SK-N-SH (cell line): ENCODE results near the gene EXOC6B.

Experiments used
- NFIC ChIP-seq: IDR thresholded peaks from 2 replicates; pipeline ENCODE4 v1.4.0; 2012; ENCODE audit warnings: borderline replicate concordance
- POLR2AphosphoS5 ChIP-seq: IDR thresholded peaks from 2 replicates; pipeline ENCODE4 v1.6.1; 2012; ENCODE audit warnings: low read depth, low read length
- RCOR1 ChIP-seq: fragments of 150-350 bp; IDR thresholded peaks from 2 replicates; pipeline ENCODE4 v1.6.1; 2017; ENCODE audit warnings: antibody characterized with exemption, low read length
- YY1 ChIP-seq: IDR thresholded peaks from 2 replicates; pipeline ENCODE4 v1.4.0; 2012; ENCODE audit warnings: low read depth, mild to moderate bottlenecking
- TF ChIP-seq, protein P1 (sequence below): fragments of 200-600 bp; sonication (generic); IDR thresholded peaks from 2 replicates; pipeline ENCODE4 v1.6.1; 2017; ENCODE audit warnings: antibody characterized with exemption, mild to moderate bottlenecking, moderate library complexity

DNA sequence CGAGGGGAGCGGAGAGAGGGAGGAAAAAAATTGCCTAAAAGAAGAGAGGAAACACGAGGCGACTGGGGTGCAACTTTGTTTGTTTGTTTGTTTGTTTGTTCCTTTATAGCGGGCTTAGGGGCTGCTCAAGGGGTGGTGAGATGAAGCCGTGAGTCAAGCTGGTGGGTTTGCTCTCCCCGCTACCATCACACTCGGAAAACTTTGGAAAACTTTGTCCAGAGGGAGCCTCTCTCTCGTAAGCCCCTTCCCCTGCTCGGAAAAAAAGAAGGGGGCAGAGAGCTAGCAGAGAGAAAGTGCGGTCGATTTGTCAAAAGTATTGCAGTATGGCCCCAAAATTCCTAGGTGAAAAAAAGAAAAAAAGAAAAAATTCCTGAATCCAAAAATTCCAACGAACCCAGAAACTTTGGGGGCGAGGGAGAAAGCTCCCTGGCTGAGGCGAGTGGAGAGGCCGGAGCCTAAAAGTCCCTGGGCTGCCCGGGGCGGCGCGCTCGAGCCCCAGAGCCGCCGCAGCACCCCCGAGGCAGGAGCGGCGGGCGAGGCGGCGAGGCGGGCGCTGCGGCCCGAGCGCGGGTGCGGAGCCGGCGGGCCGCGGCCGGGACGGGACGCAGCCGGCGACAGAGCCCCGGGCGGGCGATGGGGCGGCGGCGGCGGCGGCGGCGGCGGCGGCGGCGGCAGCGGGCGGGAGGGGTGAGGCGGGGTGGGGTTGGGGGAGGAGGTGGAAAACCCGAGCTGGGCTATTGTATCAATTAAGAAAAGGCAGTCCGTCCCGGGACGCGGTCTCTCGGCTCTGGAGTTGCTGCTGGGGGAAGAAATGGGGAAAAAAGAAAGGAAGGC lies 677.6 kb downstream of the EXOC6B start:
- TF ChIP-seq NFIC (no peak), YY1 (no peak), RCOR1 (no peak), POLR2AphosphoS5 (no peak)
- TF ChIP-seq, protein P1, sequence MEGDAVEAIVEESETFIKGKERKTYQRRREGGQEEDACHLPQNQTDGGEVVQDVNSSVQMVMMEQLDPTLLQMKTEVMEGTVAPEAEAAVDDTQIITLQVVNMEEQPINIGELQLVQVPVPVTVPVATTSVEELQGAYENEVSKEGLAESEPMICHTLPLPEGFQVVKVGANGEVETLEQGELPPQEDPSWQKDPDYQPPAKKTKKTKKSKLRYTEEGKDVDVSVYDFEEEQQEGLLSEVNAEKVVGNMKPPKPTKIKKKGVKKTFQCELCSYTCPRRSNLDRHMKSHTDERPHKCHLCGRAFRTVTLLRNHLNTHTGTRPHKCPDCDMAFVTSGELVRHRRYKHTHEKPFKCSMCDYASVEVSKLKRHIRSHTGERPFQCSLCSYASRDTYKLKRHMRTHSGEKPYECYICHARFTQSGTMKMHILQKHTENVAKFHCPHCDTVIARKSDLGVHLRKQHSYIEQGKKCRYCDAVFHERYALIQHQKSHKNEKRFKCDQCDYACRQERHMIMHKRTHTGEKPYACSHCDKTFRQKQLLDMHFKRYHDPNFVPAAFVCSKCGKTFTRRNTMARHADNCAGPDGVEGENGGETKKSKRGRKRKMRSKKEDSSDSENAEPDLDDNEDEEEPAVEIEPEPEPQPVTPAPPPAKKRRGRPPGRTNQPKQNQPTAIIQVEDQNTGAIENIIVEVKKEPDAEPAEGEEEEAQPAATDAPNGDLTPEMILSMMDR: no peak
